ENCODE measurements around the gene ZNF292.

ZNF292 gene

GRCh38 chr6:87146363-87146762, 9.0 kb upstream of the ZNF292 start:
- no peak for TF ChIP-seq REST (IDR thresholded peaks at IDR 0.05; ENCODE audit: insufficient read depth in 1 of 2, low read depth in 2 of 2, low read length in 2 of 2)
- no peak for TF ChIP-seq POLR2AphosphoS5 (IDR thresholded peaks at IDR 0.05; ENCODE audit: low read depth, low read length)
- no peak for TF ChIP-seq SIN3A (IDR thresholded peaks at IDR 0.05; ENCODE audit: borderline replicate concordance, insufficient read depth, low read length)
- TF ChIP-seq TAF1 (IDR thresholded peaks at IDR 0.05; ENCODE audit: borderline replicate concordance, insufficient read depth, low read length), result no peak
- no peak for TF ChIP-seq FOXP2 (optimal IDR thresholded peaks at IDR 0.05; ENCODE audit: borderline replicate concordance, extremely low read depth, extremely low read length, insufficient read depth)

GRCh38 chr6:87150406-87150805, 5.0 kb upstream of the ZNF292 start:
- TF ChIP-seq FOXP2 (optimal IDR thresholded peaks at IDR 0.05; ENCODE audit: borderline replicate concordance, extremely low read depth, extremely low read length, insufficient read depth), result no peak
- TF ChIP-seq TAF1 (IDR thresholded peaks at IDR 0.05; ENCODE audit: borderline replicate concordance, insufficient read depth, low read length), result no peak
- TF ChIP-seq REST (IDR thresholded peaks at IDR 0.05; ENCODE audit: insufficient read depth in 1 of 2, low read depth in 2 of 2, low read length in 2 of 2), result no peak
- no peak for TF ChIP-seq POLR2AphosphoS5 (IDR thresholded peaks at IDR 0.05; ENCODE audit: low read depth, low read length)
- no peak for TF ChIP-seq SIN3A (IDR thresholded peaks at IDR 0.05; ENCODE audit: borderline replicate concordance, insufficient read depth, low read length)

GRCh38 chr6:87151471-87151780, 3.9 kb upstream of the ZNF292 start:
- TF ChIP-seq REST (IDR thresholded peaks at IDR 0.05; ENCODE audit: insufficient read depth in 1 of 2, low read depth in 2 of 2, low read length in 2 of 2), result no peak
- no peak for TF ChIP-seq TAF1 (IDR thresholded peaks at IDR 0.05; ENCODE audit: borderline replicate concordance, insufficient read depth, low read length)
- no peak for TF ChIP-seq FOXP2 (optimal IDR thresholded peaks at IDR 0.05; ENCODE audit: borderline replicate concordance, extremely low read depth, extremely low read length, insufficient read depth)
- no peak for TF ChIP-seq SIN3A (IDR thresholded peaks at IDR 0.05; ENCODE audit: borderline replicate concordance, insufficient read depth, low read length)
- no peak for TF ChIP-seq POLR2AphosphoS5 (IDR thresholded peaks at IDR 0.05; ENCODE audit: low read depth, low read length)

- no peak for TF ChIP-seq TAF1 (IDR thresholded peaks at IDR 0.05; ENCODE audit: borderline replicate concordance, insufficient read depth, low read length)
- TF ChIP-seq SIN3A (IDR thresholded peaks at IDR 0.05; ENCODE audit: borderline replicate concordance, insufficient read depth, low read length), result no peak
- no peak for TF ChIP-seq REST (IDR thresholded peaks at IDR 0.05; ENCODE audit: insufficient read depth in 1 of 2, low read depth in 2 of 2, low read length in 2 of 2)
- TF ChIP-seq FOXP2 (optimal IDR thresholded peaks at IDR 0.05; ENCODE audit: borderline replicate concordance, extremely low read depth, extremely low read length, insufficient read depth), result no peak
- TF ChIP-seq POLR2AphosphoS5 (IDR thresholded peaks at IDR 0.05; ENCODE audit: low read depth, low read length), result no peak
Measured at GRCh38 chr6:87151781-87152525, 3.4 kb upstream of the ZNF292 start.
